Measurements from ENCODE around the gene MARCHF10.

MARCHF10 gene

DNA sequence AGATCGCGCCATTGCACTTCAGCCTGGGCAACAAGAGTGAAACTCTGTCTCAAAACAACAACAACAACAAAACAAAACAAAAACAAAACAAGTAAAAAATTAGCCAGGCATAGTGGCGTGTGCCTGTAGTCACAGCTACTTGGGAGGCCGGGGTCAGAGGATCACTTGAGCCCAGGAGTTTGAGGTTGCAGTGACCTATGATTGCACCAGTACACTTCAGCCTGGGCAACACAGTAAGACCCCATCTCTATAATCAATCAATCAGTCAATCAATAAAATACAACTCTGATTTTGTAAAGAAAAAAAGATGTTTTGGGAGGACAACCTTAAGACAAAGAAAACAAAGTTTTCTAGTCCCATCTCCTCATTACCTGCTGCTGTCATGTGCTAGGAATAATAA is 51.9 kb downstream of the MARCHF10 start:
- H3K4me3 ChIP-seq (ENCODE audit: low read length), result no peak overlapping the region
- H3K27me3 ChIP-seq (ENCODE audit: control insufficient read depth, insufficient read depth, low read length), result no peaks in the 10 kb centered on the region
- no peaks in the 10 kb centered on the region for H3K36me3 ChIP-seq (ENCODE audit: control insufficient read depth, insufficient read depth, low read length)
- H3K4me1 ChIP-seq (ENCODE audit: control insufficient read depth, insufficient read depth, low read length), result no peaks in the 10 kb centered on the region
- H3K9me3 ChIP-seq (ENCODE audit: control insufficient read depth, low read length), result no peaks in the 10 kb centered on the region
- H3K9ac ChIP-seq (ENCODE audit: low read length), result no peak overlapping the region

DNA sequence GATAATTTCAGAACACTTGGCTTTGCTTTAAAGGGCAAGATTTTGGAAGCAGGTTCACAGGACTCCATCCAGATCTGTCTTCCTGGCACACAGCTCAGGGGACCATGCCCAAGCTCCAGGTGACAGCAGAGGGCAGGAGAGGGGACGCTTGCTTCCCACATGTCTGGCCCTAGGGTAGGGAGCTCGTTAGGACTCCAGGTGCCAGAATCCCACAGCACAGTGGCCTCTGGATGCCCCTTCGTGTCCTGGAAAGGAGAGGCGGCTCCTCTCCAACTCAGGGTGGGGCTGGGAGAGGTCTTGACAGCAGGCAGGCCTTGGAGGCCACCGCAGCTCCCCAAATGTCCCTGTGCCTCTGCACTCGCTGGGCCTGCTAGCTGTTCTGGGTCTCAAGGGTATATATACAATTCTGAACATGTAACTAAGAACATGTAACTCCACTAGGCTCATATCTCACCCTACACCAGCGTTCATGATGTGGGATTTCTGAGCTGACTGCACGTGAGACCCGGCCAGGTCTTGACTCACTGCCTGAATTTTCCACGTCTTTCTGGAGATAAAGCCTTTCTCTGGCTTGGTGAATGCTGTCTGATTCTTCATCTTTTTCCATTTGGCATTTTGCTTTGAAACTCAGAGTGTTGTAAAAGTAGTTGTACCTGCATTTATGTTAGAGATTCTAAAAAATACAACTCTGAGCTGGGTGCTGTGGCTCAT is 52.8 kb downstream of the MARCHF10 start:
- no peak overlapping the region for H3K4me3 ChIP-seq (ENCODE audit: low read length)
- no peaks in the 10 kb centered on the region for H3K27me3 ChIP-seq (ENCODE audit: control insufficient read depth, insufficient read depth, low read length)
- H3K4me1 ChIP-seq (ENCODE audit: control insufficient read depth, insufficient read depth, low read length), result no peaks in the 10 kb centered on the region
- H3K9ac ChIP-seq (ENCODE audit: low read length), result no peak overlapping the region
- no peaks in the 10 kb centered on the region for H3K36me3 ChIP-seq (ENCODE audit: control insufficient read depth, insufficient read depth, low read length)
- no peaks in the 10 kb centered on the region for H3K9me3 ChIP-seq (ENCODE audit: control insufficient read depth, low read length)

DNA sequence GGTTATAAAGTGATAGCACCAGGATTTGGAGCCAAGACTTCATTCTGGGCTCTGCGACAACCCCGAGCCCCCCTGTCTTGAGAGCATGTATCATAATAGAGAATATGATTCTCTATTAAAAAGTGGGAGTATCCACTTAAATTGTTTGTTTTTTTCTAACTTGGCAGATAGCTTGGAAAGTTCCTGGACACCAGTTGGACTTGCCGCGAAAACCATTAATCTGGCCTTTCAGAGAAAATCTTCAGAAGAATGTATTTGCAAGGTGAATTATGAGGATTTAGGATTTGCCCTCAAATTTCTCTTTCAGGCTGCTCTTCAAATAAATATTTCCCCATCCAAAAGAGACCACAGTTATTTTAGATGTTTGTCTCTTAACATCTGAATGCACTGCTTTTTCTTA is 53.5 kb downstream of the MARCHF10 start:
- Histone ChIP-seq H3K27me3 (ENCODE audit: control insufficient read depth, insufficient read depth, low read length) (no peaks in the 10 kb centered on the region), H3K36me3 (ENCODE audit: control insufficient read depth, insufficient read depth, low read length) (no peaks in the 10 kb centered on the region), H3K9me3 (ENCODE audit: control insufficient read depth, low read length) (no peaks in the 10 kb centered on the region), H3K4me3 (ENCODE audit: low read length) (no peak overlapping the region), H3K9ac (ENCODE audit: low read length) (no peak overlapping the region), H3K4me1 (ENCODE audit: control insufficient read depth, insufficient read depth, low read length) (no peaks in the 10 kb centered on the region)

DNA sequence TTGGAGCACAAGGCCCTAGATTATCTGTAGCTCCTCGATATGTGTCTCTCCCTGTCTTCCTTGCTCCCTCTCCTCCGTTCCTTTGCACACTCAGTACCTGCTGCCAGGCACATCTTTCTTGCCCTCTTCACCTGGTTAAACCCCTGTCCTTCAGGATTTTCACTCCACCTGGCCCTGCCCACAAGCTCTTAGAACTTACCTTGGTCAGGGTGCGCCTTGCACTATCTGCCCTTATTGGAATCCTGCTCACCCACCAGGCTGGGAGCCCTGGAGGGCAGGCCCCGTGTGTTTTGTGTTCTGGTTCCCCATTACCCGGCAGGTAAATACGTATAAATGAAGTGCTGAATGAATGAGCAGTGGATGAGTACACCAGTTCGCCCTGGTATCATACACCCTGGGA is 54.6 kb downstream of the MARCHF10 start:
- no peaks in the 10 kb centered on the region for H3K9me3 ChIP-seq (ENCODE audit: control insufficient read depth, low read length)
- no peaks in the 10 kb centered on the region for H3K36me3 ChIP-seq (ENCODE audit: control insufficient read depth, insufficient read depth, low read length)
- no peaks in the 10 kb centered on the region for H3K27me3 ChIP-seq (ENCODE audit: control insufficient read depth, insufficient read depth, low read length)
- no peak overlapping the region for H3K4me3 ChIP-seq (ENCODE audit: low read length)
- no peak overlapping the region for H3K9ac ChIP-seq (ENCODE audit: low read length)
- H3K4me1 ChIP-seq (ENCODE audit: control insufficient read depth, insufficient read depth, low read length), result no peaks in the 10 kb centered on the region

DNA sequence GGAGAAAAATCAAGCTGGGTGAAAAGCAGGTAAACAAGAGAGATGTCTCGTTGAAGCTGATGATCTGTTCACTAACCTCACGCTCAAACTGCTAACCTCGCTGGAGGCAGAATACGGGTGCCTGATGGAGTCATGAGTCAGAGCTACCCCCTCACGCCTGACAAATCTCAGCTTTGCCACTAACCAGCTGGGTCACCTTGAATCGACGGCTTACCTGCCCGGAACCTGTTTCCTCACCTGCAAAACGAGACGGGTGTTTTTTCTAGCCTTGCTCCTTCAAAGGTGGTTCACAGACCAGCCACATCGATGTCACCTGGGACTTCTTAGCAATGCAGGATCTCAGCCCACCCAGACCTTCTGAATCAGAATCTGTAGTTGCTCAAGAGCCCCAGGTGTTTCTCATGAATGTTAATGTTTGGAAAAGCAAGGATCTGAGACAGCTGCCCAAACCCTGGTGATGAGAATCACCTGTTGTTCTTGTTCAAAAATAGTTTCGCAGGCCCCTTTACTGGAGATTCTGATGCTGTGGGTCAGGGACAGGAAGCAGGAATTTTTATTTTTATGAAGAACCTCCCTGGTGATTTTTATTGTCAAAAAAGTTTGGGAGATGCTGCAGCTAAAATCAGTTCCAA is 56.9 kb downstream of the MARCHF10 start:
- H3K4me3 ChIP-seq (ENCODE audit: low read length), result no peak overlapping the region
- no peak overlapping the region for H3K9ac ChIP-seq (ENCODE audit: low read length)

DNA sequence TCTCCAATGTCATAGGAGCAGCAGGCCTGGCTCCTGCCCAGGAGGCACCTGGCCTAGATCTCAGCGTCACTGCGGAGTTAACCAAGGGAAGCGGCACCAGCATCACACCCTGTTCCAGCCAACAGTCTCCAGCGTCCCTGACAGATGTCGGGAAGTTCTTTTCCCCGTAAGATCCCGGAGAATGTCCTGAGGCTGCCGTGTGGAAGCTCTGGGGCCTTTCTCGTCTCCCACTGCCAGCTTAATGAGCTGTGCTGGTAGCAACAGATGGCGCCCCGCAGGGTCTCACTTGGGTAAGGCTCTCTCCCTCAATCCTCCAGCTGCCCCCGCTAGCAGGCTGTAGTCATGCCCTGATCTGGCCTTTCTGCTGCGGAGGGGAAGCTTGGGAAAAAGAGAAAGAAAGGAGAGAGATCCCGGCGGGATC is 57.5 kb downstream of the MARCHF10 start:
- H3K4me1 ChIP-seq (ENCODE audit: control insufficient read depth, insufficient read depth, low read length), result no peaks in the 10 kb centered on the region
- H3K36me3 ChIP-seq (ENCODE audit: control insufficient read depth, insufficient read depth, low read length), result no peaks in the 10 kb centered on the region
- no peak overlapping the region for H3K4me3 ChIP-seq (ENCODE audit: low read length)
- no peaks in the 10 kb centered on the region for H3K9me3 ChIP-seq (ENCODE audit: control insufficient read depth, low read length)
- no peaks in the 10 kb centered on the region for H3K27me3 ChIP-seq (ENCODE audit: control insufficient read depth, insufficient read depth, low read length)
- H3K9ac ChIP-seq (ENCODE audit: low read length), result no peak overlapping the region

More for the DNA sequence above, 56.9 kb downstream of the MARCHF10 start:
- no peaks in the 10 kb centered on the region for H3K4me1 ChIP-seq (ENCODE audit: control insufficient read depth, insufficient read depth, low read length)
- no peaks in the 10 kb centered on the region for H3K36me3 ChIP-seq (ENCODE audit: control insufficient read depth, insufficient read depth, low read length)
- no peaks in the 10 kb centered on the region for H3K27me3 ChIP-seq (ENCODE audit: control insufficient read depth, insufficient read depth, low read length)
- no peaks in the 10 kb centered on the region for H3K9me3 ChIP-seq (ENCODE audit: control insufficient read depth, low read length)

DNA sequence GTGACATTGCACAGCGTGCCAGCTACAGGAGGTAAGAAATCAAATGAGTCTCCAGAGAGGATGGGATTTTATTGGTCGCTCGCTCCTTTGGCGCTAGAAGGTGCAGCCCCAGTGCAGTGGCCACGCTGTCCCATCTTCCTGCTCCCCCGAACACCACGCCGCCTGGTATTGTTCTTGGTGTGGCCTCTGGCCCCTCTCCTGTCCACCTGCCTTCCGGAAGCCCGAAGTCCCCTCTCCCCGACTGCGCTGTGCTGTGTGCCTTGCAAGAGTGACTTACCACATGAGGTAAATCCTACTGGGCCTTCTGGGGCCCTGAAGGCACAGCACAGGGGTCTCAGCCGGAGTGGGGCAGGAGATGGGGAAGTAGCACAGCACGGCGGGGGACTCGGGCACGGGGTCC is 58.2 kb downstream of the MARCHF10 start:
- Histone ChIP-seq H3K36me3 (ENCODE audit: control insufficient read depth, insufficient read depth, low read length) (no peaks in the 10 kb centered on the region), H3K4me3 (ENCODE audit: low read length) (no peak overlapping the region), H3K27me3 (ENCODE audit: control insufficient read depth, insufficient read depth, low read length) (no peaks in the 10 kb centered on the region), H3K4me1 (ENCODE audit: control insufficient read depth, insufficient read depth, low read length) (no peaks in the 10 kb centered on the region), H3K9me3 (ENCODE audit: control insufficient read depth, low read length) (no peaks in the 10 kb centered on the region), H3K9ac (ENCODE audit: low read length) (no peak overlapping the region)

DNA sequence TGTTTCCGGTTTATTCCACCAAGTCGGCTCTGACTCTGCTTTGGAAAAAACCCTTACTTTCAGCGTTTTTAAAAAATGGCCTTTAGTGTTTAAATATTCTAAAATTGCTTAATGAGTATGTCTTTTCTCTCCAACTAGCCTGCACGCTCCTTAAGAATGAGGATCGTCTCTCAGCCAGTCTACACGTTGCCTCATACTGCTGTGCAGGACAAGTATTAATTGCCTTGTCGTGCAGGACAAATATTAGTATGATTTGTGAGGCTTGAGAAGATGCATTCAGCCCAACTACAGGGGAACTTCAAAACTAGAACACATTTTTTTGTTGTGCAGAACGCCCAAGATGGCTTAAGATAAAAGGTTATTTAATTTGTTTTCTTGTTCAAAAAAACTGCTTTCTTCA is 61.2 kb downstream of the MARCHF10 start:
- Histone ChIP-seq H3K27me3 (ENCODE audit: control insufficient read depth, insufficient read depth, low read length) (no peaks in the 10 kb centered on the region), H3K36me3 (ENCODE audit: control insufficient read depth, insufficient read depth, low read length) (no peaks in the 10 kb centered on the region), H3K4me3 (ENCODE audit: low read length) (no peak overlapping the region)

DNA sequence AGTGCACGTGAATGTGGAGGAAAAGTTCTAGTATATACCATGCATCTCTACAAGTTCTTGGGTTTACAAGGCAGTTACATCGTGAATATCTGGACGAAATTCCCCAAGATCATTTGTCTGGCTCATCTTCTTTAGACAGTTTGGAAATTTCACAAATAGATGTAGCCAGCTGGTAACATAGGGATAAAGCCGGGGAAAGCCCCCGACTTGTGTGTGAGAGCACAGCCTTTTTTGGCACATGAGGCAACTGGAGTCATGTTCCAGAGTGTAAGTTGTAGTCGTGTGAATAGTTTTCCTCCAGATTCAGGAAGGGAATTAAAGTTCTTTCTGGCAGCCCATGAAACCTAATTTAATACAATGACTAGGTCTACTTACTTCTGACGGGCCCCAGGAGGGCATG is 62.3 kb downstream of the MARCHF10 start:
- no peaks in the 10 kb centered on the region for H3K9me3 ChIP-seq (ENCODE audit: control insufficient read depth, low read length)
- no peak overlapping the region for H3K9ac ChIP-seq (ENCODE audit: low read length)
- H3K27me3 ChIP-seq (ENCODE audit: control insufficient read depth, insufficient read depth, low read length), result no peaks in the 10 kb centered on the region
- no peaks in the 10 kb centered on the region for H3K36me3 ChIP-seq (ENCODE audit: control insufficient read depth, insufficient read depth, low read length)
- H3K4me3 ChIP-seq (ENCODE audit: low read length), result no peak overlapping the region
- no peaks in the 10 kb centered on the region for H3K4me1 ChIP-seq (ENCODE audit: control insufficient read depth, insufficient read depth, low read length)

More for the DNA sequence above, 61.2 kb downstream of the MARCHF10 start:
- no peak overlapping the region for H3K9ac ChIP-seq (ENCODE audit: low read length)
- no peaks in the 10 kb centered on the region for H3K9me3 ChIP-seq (ENCODE audit: control insufficient read depth, low read length)
- H3K4me1 ChIP-seq (ENCODE audit: control insufficient read depth, insufficient read depth, low read length), result no peaks in the 10 kb centered on the region

DNA sequence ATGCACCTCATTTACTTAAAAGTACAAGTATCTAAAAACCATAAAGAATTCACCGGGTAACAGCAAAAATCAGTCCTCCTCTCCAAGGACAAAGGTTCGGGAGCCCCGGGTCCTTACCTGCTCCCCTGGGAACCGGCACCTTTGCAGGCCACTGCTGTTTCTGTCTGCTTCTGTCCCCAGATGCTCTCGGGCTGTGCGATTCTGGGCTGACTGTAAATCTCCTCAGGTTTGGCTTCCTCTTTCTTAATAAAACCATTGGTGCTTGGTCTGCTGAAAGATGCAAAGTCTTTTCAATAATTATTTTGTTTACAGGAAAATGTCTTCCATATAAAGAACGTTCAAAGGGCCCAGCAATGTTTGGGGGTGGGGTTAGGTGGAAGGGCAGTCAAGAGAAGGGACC is 63.9 kb downstream of the MARCHF10 start:
- H3K36me3 ChIP-seq (ENCODE audit: control insufficient read depth, insufficient read depth, low read length), result no peaks in the 10 kb centered on the region

DNA sequence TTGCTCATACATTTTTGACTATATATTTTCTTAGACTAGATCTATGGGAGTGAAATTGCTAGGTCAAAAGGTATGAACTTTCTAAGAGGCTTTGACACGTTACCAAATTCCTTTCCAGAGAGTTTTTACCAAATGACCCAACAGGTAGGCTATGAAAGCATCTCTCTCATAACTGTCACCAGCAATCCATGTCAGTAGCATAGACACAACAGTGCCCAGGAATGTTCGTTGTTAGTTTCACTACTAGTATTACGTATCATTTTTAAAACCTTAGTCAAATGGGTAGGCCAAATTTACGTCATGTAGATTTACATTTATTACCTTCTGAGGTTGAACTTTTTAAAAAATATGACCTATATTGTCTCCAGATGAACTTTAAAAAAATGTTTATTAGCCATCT is 66.8 kb downstream of the MARCHF10 start:
- no peak overlapping the region for H3K4me3 ChIP-seq (ENCODE audit: low read length)
- no peaks in the 10 kb centered on the region for H3K4me1 ChIP-seq (ENCODE audit: control insufficient read depth, insufficient read depth, low read length)
- no peaks in the 10 kb centered on the region for H3K9me3 ChIP-seq (ENCODE audit: control insufficient read depth, low read length)
- H3K27me3 ChIP-seq (ENCODE audit: control insufficient read depth, insufficient read depth, low read length), result no peaks in the 10 kb centered on the region
- H3K36me3 ChIP-seq (ENCODE audit: control insufficient read depth, insufficient read depth, low read length), result no peaks in the 10 kb centered on the region
- H3K9ac ChIP-seq (ENCODE audit: low read length), result no peak overlapping the region

More for the DNA sequence above, 63.9 kb downstream of the MARCHF10 start:
- no peak overlapping the region for H3K4me3 ChIP-seq (ENCODE audit: low read length)
- no peak overlapping the region for H3K9ac ChIP-seq (ENCODE audit: low read length)
- no peaks in the 10 kb centered on the region for H3K27me3 ChIP-seq (ENCODE audit: control insufficient read depth, insufficient read depth, low read length)
- no peaks in the 10 kb centered on the region for H3K4me1 ChIP-seq (ENCODE audit: control insufficient read depth, insufficient read depth, low read length)
- no peaks in the 10 kb centered on the region for H3K9me3 ChIP-seq (ENCODE audit: control insufficient read depth, low read length)

DNA sequence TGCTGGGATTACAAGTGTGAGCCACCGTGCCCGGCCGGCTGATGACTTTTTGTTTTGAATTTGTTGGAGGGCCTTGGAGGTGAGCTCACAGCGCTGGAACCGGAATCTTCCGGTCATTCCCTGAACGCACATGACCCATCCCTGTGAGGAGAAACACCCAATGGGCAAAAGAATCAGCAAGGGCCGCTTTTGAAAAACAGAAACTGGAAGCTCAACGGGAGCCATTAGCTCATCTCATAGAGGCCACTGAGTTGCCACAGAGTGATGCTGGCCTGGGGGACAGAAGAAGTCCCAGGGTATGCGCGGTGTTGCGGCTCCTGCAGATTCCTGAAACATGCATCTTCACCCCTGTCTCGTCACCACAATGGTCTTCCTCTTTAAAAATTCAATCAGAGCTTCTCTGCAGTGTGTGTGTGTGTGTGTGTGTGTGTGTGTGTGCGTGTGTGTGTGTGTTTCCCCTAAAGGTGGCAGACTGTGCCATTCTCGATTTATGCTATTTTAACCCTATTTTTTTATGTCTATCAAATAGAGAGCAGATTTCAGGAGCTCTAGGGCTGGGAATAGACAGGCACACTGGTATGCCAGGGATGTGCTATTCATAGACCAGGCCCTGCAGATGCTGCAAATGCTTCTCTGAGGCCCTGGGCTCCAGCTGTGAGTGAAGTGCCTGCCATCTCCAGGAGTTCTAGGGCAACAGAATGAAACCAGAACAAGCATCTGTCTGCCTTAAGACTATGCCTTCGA is 68.3 kb downstream of the MARCHF10 start:
- no peaks in the 10 kb centered on the region for H3K4me1 ChIP-seq (ENCODE audit: control insufficient read depth, insufficient read depth, low read length)
- no peak overlapping the region for H3K9ac ChIP-seq (ENCODE audit: low read length)
- H3K4me3 ChIP-seq (ENCODE audit: low read length), result no peak overlapping the region
- H3K36me3 ChIP-seq (ENCODE audit: control insufficient read depth, insufficient read depth, low read length), result no peaks in the 10 kb centered on the region
- no peaks in the 10 kb centered on the region for H3K27me3 ChIP-seq (ENCODE audit: control insufficient read depth, insufficient read depth, low read length)
- H3K9me3 ChIP-seq (ENCODE audit: control insufficient read depth, low read length), result no peaks in the 10 kb centered on the region

All from mucosa of stomach (tissue), 1 donor.